ENCODE measurements around the gene CPPED1.
"Not testable (repeated sequence)": the region's sequence is repeated elsewhere in the genome, so short reads cannot be mapped to it uniquely, and the experiment has no call there.

Gene CPPED1

DNA sequence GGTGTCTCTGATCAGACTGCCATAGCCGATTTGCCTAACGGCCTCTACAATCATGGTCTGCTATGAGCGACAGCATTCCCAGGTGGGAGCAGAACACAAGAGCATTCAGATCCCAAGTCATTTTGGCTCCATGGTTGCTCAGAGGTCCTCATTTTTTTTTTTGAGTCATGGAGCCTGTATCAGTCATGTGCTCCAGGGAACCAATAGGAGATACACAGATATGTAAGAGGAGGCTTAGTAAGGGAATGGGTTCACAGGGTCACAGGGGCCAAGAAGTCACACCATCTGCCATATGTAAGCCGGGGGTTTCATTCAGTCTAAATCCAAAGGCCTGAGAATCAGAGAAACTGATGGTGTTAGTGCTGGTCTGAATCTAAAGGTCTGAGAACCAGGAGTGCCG, 36.8 kb downstream of the CPPED1 start:
- H3K27ac ChIP-seq (ENCODE audit: extremely low read depth, low read depth, low read length) = no peak overlapping the region
- ChIA-PET CTCF (no interaction called here), POLR2A (no interaction called here)
- H3K36me3 ChIP-seq (ENCODE audit: control insufficient read depth in 2 of 2, insufficient read depth in 1 of 2, low read length in 2 of 2) = no peaks in the 10 kb centered on the region
- no peaks in the 10 kb centered on the region for H3K4me1 ChIP-seq (ENCODE audit: control insufficient read depth, insufficient read depth, low read length)
- TF ChIP-seq ZNF621 (tag by site-specific recombination; IDR thresholded peaks at IDR 0.05) (no peak), ZNF596 (tag by site-specific recombination; IDR thresholded peaks at IDR 0.05) (no peak), KLF7 (tag by site-specific recombination; IDR thresholded peaks at IDR 0.05; ENCODE audit: borderline replicate concordance) (no peak)
- no peaks in the 10 kb centered on the region for H3K9me3 ChIP-seq (ENCODE audit: control insufficient read depth, insufficient read depth, low read depth, low read length)
- H3K4me3 ChIP-seq (ENCODE audit: low read depth, low read length) = no peak overlapping the region

DNA sequence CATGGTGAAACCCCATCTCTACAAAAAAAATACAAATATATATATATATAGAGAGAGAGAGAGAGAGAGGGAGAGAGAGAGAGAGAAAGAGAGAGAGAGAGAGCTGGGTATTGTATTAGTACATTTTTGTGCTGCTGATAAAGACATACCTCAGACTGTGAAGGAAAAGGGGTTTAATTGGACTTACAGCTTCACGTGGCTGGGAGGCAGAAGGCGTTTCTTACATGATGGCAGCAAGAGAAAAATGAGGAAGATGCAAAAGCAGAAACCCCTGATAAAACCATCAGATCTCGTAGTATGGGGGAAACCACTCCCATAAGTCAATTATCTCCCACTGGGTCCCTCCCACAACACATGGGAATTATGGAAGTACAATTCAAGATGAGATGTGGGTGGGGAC, 37.5 kb downstream of the CPPED1 start:
- H3K27ac ChIP-seq (ENCODE audit: extremely low read depth, low read depth, low read length); H3K4me3 ChIP-seq (ENCODE audit: low read depth, low read length); POLR2A ChIA-PET; H3K9me3 ChIP-seq (ENCODE audit: control insufficient read depth, insufficient read depth, low read depth, low read length); H3K4me1 ChIP-seq (ENCODE audit: control insufficient read depth, insufficient read depth, low read length); H3K36me3 ChIP-seq (ENCODE audit: control insufficient read depth in 2 of 2, insufficient read depth in 1 of 2, low read length in 2 of 2): not testable (repeated sequence)
- CTCF ChIA-PET = interaction anchor here (0.7 kb wide), 1 partner anchor 105 kb away, joined by 3 read pairs; no protein-coding TSS in a partner anchor

GRCh38 chr16:12764813-12765488, 38.7 kb downstream of the CPPED1 start:
- ChIA-PET CTCF (no interaction called here), POLR2A (no interaction called here)
- Histone ChIP-seq H3K9me3 (ENCODE audit: control insufficient read depth, insufficient read depth, low read depth, low read length) (no peaks in the 10 kb centered on the region), H3K4me3 (ENCODE audit: low read depth, low read length) (no peak overlapping the region), H3K27ac (ENCODE audit: extremely low read depth, low read depth, low read length) (no peak overlapping the region), H3K36me3 (ENCODE audit: control insufficient read depth in 2 of 2, insufficient read depth in 1 of 2, low read length in 2 of 2) (no peaks in the 10 kb centered on the region), H3K4me1 (ENCODE audit: control insufficient read depth, insufficient read depth, low read length) (no peaks in the 10 kb centered on the region)
- no peak for TF ChIP-seq BCL11B (tag by site-specific recombination; IDR thresholded peaks at IDR 0.05; ENCODE audit: low read depth)
- TF ChIP-seq ZNF660 (tag by site-specific recombination; IDR thresholded peaks at IDR 0.05) = no peak
- no peak for TF ChIP-seq ZNF704 (tag by site-specific recombination; IDR thresholded peaks at IDR 0.05)
- TF ChIP-seq ZNF133 (tag by site-specific recombination; IDR thresholded peaks at IDR 0.05) = no peak
- TF ChIP-seq ZBTB11 (tag by site-specific recombination; conservative IDR thresholded peaks at IDR 0.05; ENCODE audit: low read depth) = no peak
- no peak for TF ChIP-seq ZNF350 (tag by site-specific recombination; IDR thresholded peaks at IDR 0.05)
- TF ChIP-seq ZNF394 (tag by site-specific recombination; IDR thresholded peaks at IDR 0.05; ENCODE audit: borderline replicate concordance) = no peak

- POLR2A ChIA-PET = no interaction called here
- CTCF ChIA-PET = interaction anchor here (0.7 kb wide), 1 partner anchor 11 kb away, joined by 3 read pairs; no protein-coding TSS in a partner anchor
- TF ChIP-seq ZNF548 (tag by site-specific recombination; IDR thresholded peaks at IDR 0.05) (no peak), ZFP69B (tag by site-specific recombination; IDR thresholded peaks at IDR 0.05) (no peak), GFI1B (tag by site-specific recombination; IDR thresholded peaks at IDR 0.05) (no peak), ZSCAN18 (tag by site-specific recombination; IDR thresholded peaks at IDR 0.05) (no peak), ZNF211 (tag by site-specific recombination; IDR thresholded peaks at IDR 0.05; ENCODE audit: low read depth) (no peak), ZSCAN30 (tag by site-specific recombination; IDR thresholded peaks at IDR 0.05) (no peak), ZNF792 (tag by site-specific recombination; IDR thresholded peaks at IDR 0.05) (no peak), ZNF157 (tag by site-specific recombination; IDR thresholded peaks at IDR 0.05) (no peak), SP2 (tag by site-specific recombination; IDR thresholded peaks at IDR 0.05) (no peak), GLI2 (tag by site-specific recombination; IDR thresholded peaks at IDR 0.05; ENCODE audit: borderline replicate concordance, low read depth) (no peak), ZNF677 (tag by site-specific recombination; IDR thresholded peaks at IDR 0.05) (no peak)
- TF ChIP-seq, protein P1, sequence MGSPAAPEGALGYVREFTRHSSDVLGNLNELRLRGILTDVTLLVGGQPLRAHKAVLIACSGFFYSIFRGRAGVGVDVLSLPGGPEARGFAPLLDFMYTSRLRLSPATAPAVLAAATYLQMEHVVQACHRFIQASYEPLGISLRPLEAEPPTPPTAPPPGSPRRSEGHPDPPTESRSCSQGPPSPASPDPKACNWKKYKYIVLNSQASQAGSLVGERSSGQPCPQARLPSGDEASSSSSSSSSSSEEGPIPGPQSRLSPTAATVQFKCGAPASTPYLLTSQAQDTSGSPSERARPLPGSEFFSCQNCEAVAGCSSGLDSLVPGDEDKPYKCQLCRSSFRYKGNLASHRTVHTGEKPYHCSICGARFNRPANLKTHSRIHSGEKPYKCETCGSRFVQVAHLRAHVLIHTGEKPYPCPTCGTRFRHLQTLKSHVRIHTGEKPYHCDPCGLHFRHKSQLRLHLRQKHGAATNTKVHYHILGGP (tag by site-specific recombination; IDR thresholded peaks at IDR 0.05) = no peak
Measured at GRCh38 chr16:12763517-12763916, 40.2 kb downstream of the CPPED1 start.

More at GRCh38 chr16:12763517-12763916, 40.2 kb downstream of the CPPED1 start:
- H3K9me3 ChIP-seq (ENCODE audit: control insufficient read depth, insufficient read depth, low read depth, low read length) = no peaks in the 10 kb centered on the region
- no peaks in the 10 kb centered on the region for H3K36me3 ChIP-seq (ENCODE audit: control insufficient read depth in 2 of 2, insufficient read depth in 1 of 2, low read length in 2 of 2)
- H3K27ac ChIP-seq (ENCODE audit: extremely low read depth, low read depth, low read length) = no peak overlapping the region
- H3K4me1 ChIP-seq (ENCODE audit: control insufficient read depth, insufficient read depth, low read length) = no peaks in the 10 kb centered on the region
- H3K4me3 ChIP-seq (ENCODE audit: low read depth, low read length) = no peak overlapping the region
